Heart left ventricle (tissue), 16 donors: ENCODE measurements around the gene LRMDA. TPM values are rescaled to one million over a fixed set of nuclear protein-coding genes. Genes with fewer than 3 reads are reported as not detected.
A peak's percentile ranks its signal among the peaks of the same experiment; 100 is the strongest.

ENCODE experiments used
- ATAC-seq, 4 donors: fragments of 200-7000 bp; cut with Tn5 transposase; one replicate each; pipeline ENCODE4 v1.9.1; 2020 to 2022; ENCODE audit warnings: moderate library complexity in 4 of 4, mild to moderate bottlenecking in 3 of 4, moderate number of reproducible peaks in 1 of 4
- DNase-seq, 5 donors: peaks; one replicate each; pipeline ENCODE4 v3.0.0-alpha.2; 2020
- H3K27ac ChIP-seq, 12 donors: fragments of 200-600 bp; sonication (generic) in 4 of 12; one replicate each; pipeline versions ENCODE4 v1.5.0 to v1.8.0; 2016 to 2022; ENCODE audit warnings: mild to moderate bottlenecking in 2 of 12
- H3K27me3 ChIP-seq, 9 donors: fragments of 200-600 bp; sonication (generic) in 2 of 9; one replicate each; pipeline versions ENCODE4 v1.5.1 to v1.8.0; 2016 to 2022; ENCODE audit warnings: mild to moderate bottlenecking in 3 of 9
- H3K36me3 ChIP-seq, 9 donors: fragments of 200-600 bp; sonication (generic) in 2 of 9; one replicate each; pipeline versions ENCODE4 v1.5.0 to v1.8.0; 2018 to 2022; ENCODE audit warnings: mild to moderate bottlenecking in 2 of 9
- H3K4me1 ChIP-seq, 12 donors: fragments of 200-600 bp; sonication (generic) in 4 of 12; one replicate each; pipeline versions ENCODE4 v1.5.0 to v1.8.0; 2016 to 2022; ENCODE audit warnings: mild to moderate bottlenecking in 3 of 12
- H3K4me3 ChIP-seq, 12 donors: fragments of 200-600 bp; sonication (generic) in 4 of 12; one replicate each; pipeline versions ENCODE4 v1.5.0 to v1.8.0; 2017 to 2022; ENCODE audit warnings: mild to moderate bottlenecking in 9 of 12, moderate library complexity in 4 of 12
- H3K9me3 ChIP-seq, 12 donors: fragments of 200-600 bp; sonication (generic) in 4 of 12; one replicate each; pipeline versions ENCODE4 v1.5.0 to v1.8.0; 2016 to 2022; ENCODE audit warnings: mild to moderate bottlenecking in 1 of 12
- CTCF ChIP-seq, 12 donors: fragments of 200-600 bp; sonication (generic) in 4 of 12; IDR thresholded peaks; one replicate each; pipeline versions ENCODE4 v1.5.0 to v1.8.0; 2018 to 2022; ENCODE audit warnings: antibody characterized with exemption in 12 of 12, mild to moderate bottlenecking in 5 of 12
- POLR2A ChIP-seq, 2 donors: fragments of 450-650 bp; IDR thresholded peaks; one replicate each; pipeline ENCODE4 v1.6.1; 2017; ENCODE audit warnings: antibody characterized with exemption in 2 of 2, mild to moderate bottlenecking in 2 of 2, moderate library complexity in 2 of 2
- WGBS, 4 donors: extraction: QIAGEN DNeasy Blood & Tissue Kit in 2 of 4; methylation state at CpG; one replicate each; pipeline versions ENCODE4 v1.1.5 to v1.1.7; 2013 to 2018; 5-methylcytosine and 5-hydroxymethylcytosine counted together
- intact Hi-C, 10 donors: fragments of 100-400 bp; cut with DNase I; formaldehyde crosslinking; loops; one replicate each; pipeline versions ENCODE4 v1.11.1 to v1.14.2; 2022
- polyA plus RNA-seq, 2 donors: library from polyadenylated mRNA; stranded (reverse); fragments of 200-250 nt; gene quantifications; one replicate each; pipeline ENCODE4 v1.2.3, GENCODE V29; 2013
- total RNA-seq, 9 donors: library from RNA; depleted of rRNA in 2 of 9; stranded (reverse); fragments of >200 nt in 2 of 9; fragmentation: NEBNext Ultra II Directional in 3 of 9; extraction: Animal tissue kit (Norgen Biotek cat#: 25700) in 3 of 9; gene quantifications; one replicate each; pipeline versions ENCODE4 v1.1.0 to v1.2.4, GENCODE V29; 2016 to 2023
- donor health status: ischemic (EF 13 %, LVEDD 7.1; RV severe dilation, severe dysfunction).
- donor health status: healthy with polysubstance abuse.
- donor health status: DM: no; HTN: yes; CAD: no.
- donor health status: DM: no; HTN: no; CAD: no.
- donor health status: ischemic (EF 25% LVEDD 6.9; RV normal size, moderate dysfunction).
- donor health status: ischemic (EF 25% LVEDD 5.7; RV mildly dilated, moderate dysfunction).
- donor health status: healthy.
- donor health status: DM: yes; HTN: yes; CAD: no.
- donor health status: ischemic (EF 35%, LVEDD 5.7; RV mildly dilated, moderate dysfunction).
- donor health status: nonischemic (EF 11% LVEDD 7.7; RV severe dilation, severe dysfunction).
- donor health status: DM: yes; HTN: yes; CAD: no.
- donor health status: PGD.
- donor health status: ischemic (EF 29% LVEDD 5.4; RV normal size, mild dysfunction).
- donor health status: nonischemic (EF 23%, LVEDD 6.1; RV moderate dilation, normal function).

Gene LRMDA
- total and polyA plus RNA-seq, 11 donors: 2.4 to 34.4 (median 14.9) TPM

- Histone ChIP-seq H3K27me3 (no peaks in the 10 kb centered on the region), H3K4me1 (peaks cover 0 to 15% (median 3%) of the 10 kb centered on the region in 12 donors), H3K36me3 (no peaks in the 10 kb centered on the region), H3K4me3 (no peak overlapping the region), H3K9me3 (peaks cover 0 to 11% (median 0%) of the 10 kb centered on the region in 12 donors), H3K27ac (no peak overlapping the region)
- 92 to 96% (median 94%) methylated on average over 4 of the region's 4 CpGs for WGBS, 4 donors
- intact Hi-C loops: no loop called here
- DNase-seq (no peak), ATAC-seq (no peak)
- TF ChIP-seq CTCF (IDR thresholded peaks at IDR 0.05) (no peak), POLR2A (IDR thresholded peaks at IDR 0.05) (no peak)
These were observed 885.7 kb downstream of the LRMDA start for GRCh38 chr10:76317078-76317477.

- no peak for ATAC-seq
These were observed 886.8 kb downstream of the LRMDA start for GRCh38 chr10:76318211-76318610.

GRCh38 chr10:76319661-76320060 lies 888.2 kb downstream of the LRMDA start:
- TF ChIP-seq CTCF (IDR thresholded peaks at IDR 0.05): no peak
- TF ChIP-seq POLR2A (IDR thresholded peaks at IDR 0.05): no peak
- peaks cover 0 to 10% (median 4%) of the 10 kb centered on the region in 12 donors for H3K4me1 ChIP-seq
- no peaks in the 10 kb centered on the region for H3K27me3 ChIP-seq
- H3K36me3 ChIP-seq: no peaks in the 10 kb centered on the region
- peaks cover 0 to 11% (median 0%) of the 10 kb centered on the region in 12 donors for H3K9me3 ChIP-seq
- WGBS, 4 donors: 98 to 99% (median 99%) methylated on average over 4 of the region's 4 CpGs
- intact Hi-C loops: loop anchor here in 1 of 10 donors (10.0 kb wide), 1 partner anchor 115 kb away; no protein-coding TSS in a partner anchor
- no peak for ATAC-seq
- H3K27ac ChIP-seq: no peak overlapping the region
- H3K4me3 ChIP-seq: no peak overlapping the region
- DNase-seq: no peak

More at GRCh38 chr10:76318211-76318610, 886.8 kb downstream of the LRMDA start:
- Histone ChIP-seq H3K27me3 (no peaks in the 10 kb centered on the region), H3K9me3 (peaks cover 0 to 11% (median 0%) of the 10 kb centered on the region in 12 donors), H3K27ac (peak overlapping the region in 1 of 12 donors; percentile 53), H3K36me3 (no peaks in the 10 kb centered on the region), H3K4me1 (peaks cover 0 to 10% (median 0%) of the 10 kb centered on the region in 12 donors), H3K4me3 (no peak overlapping the region)
- WGBS, 4 donors: 53 to 63% (median 55%) methylated on average over 2 of the region's 2 CpGs
- DNase-seq: no peak
- TF ChIP-seq CTCF (IDR thresholded peaks at IDR 0.05): no peak
- no peak for TF ChIP-seq POLR2A (IDR thresholded peaks at IDR 0.05)
- intact Hi-C loops: no loop called here

GRCh38 chr10:76324283-76324682 lies 892.9 kb downstream of the LRMDA start:
- ATAC-seq: peak; percentile 55 to 90 (median 86)
- H3K27ac ChIP-seq: peak overlapping the region in 1 of 12 donors; percentile 20
- DNase-seq: peak in 3 of 5 donors; percentile 51 to 60 (median 55)
- H3K4me1 ChIP-seq: peaks cover 0 to 13% (median 2%) of the 10 kb centered on the region in 12 donors
- 11 to 59% (median 29%) methylated on average over 6 of the region's 6 CpGs for WGBS, 4 donors
- intact Hi-C loops: loop anchor here in 1 of 10 donors (10.0 kb wide), 1 partner anchor 111 kb away; no protein-coding TSS in a partner anchor
- no peak overlapping the region for H3K4me3 ChIP-seq
- TF ChIP-seq CTCF (IDR thresholded peaks at IDR 0.05) (no peak), POLR2A (IDR thresholded peaks at IDR 0.05) (no peak)
- no peaks in the 10 kb centered on the region for H3K27me3 ChIP-seq
- H3K36me3 ChIP-seq: no peaks in the 10 kb centered on the region
- no peaks in the 10 kb centered on the region for H3K9me3 ChIP-seq
